Fibroblast of lung (primary cell): ENCODE data around the gene STS. TPM values are rescaled to one million over a fixed set of nuclear protein-coding genes. Genes with fewer than 3 reads are reported as not detected.

ENCODE experiments used
- DNase-seq, 2 donors: peaks; one replicate each; pipeline versions ENCODE4 v3.0.0 to v3.0.0-alpha.2; 2010; ENCODE audit warnings: low read depth in 2 of 2
- H2AFZ ChIP-seq: 2 replicates; pipeline ENCODE4 v1.5.1; 2012; ENCODE audit warnings: low read length, control low read depth, inconsistent platforms
- H3K27ac ChIP-seq: 2 replicates; pipeline ENCODE4 v1.5.1; 2011; ENCODE audit warnings: low read length, control low read depth; ENCODE audit not compliant: insufficient read depth
- H3K27me3 ChIP-seq: 2 replicates; pipeline ENCODE4 v1.5.1; 2011; ENCODE audit warnings: mild to moderate bottlenecking, low read length; ENCODE audit not compliant: control insufficient read depth, insufficient read depth
- H3K36me3 ChIP-seq: 2 replicates; pipeline ENCODE4 v1.5.1; 2011; ENCODE audit warnings: low read length; ENCODE audit not compliant: control insufficient read depth, insufficient read depth
- H3K4me1 ChIP-seq: 2 replicates; pipeline ENCODE4 v1.5.1; 2011; ENCODE audit warnings: low read length; ENCODE audit not compliant: control insufficient read depth, insufficient read depth; ENCODE audit errors: extremely low read depth
- H3K4me2 ChIP-seq: 2 replicates; pipeline ENCODE4 v1.5.1; 2011; ENCODE audit warnings: low read length, control low read depth; ENCODE audit not compliant: insufficient read depth; ENCODE audit errors: extremely low read depth
- H3K4me3 ChIP-seq, 4 experiments: fragments of 200-600 bp in 1 of 4; sonication (generic) in 1 of 4; replicated peaks in 1 of 4; 2 replicates each; pipeline ENCODE4 v1.5.1; 2011 to 2016; ENCODE audit warnings: low read length in 4 of 4, low read depth in 3 of 4, mild to moderate bottlenecking in 3 of 4, control low read depth in 2 of 4, inconsistent platforms in 1 of 4, mixed read lengths in 1 of 4; ENCODE audit not compliant: insufficient read depth in 1 of 4; ENCODE audit errors: control extremely low read depth in 1 of 4
- H3K79me2 ChIP-seq: 2 replicates; pipeline ENCODE4 v1.5.1; 2012; ENCODE audit warnings: mild to moderate bottlenecking, low read length, inconsistent platforms; ENCODE audit not compliant: control insufficient read depth, insufficient read depth
- H3K9ac ChIP-seq: 2 replicates; pipeline ENCODE4 v1.5.1; 2011; ENCODE audit warnings: mild to moderate bottlenecking, low read length, control low read depth; ENCODE audit not compliant: insufficient read depth
- H3K9me3 ChIP-seq: 2 replicates; pipeline ENCODE4 v1.5.1; 2012; ENCODE audit warnings: low read depth, low read length; ENCODE audit not compliant: control insufficient read depth, insufficient read depth
- H4K20me1 ChIP-seq: 2 replicates; pipeline ENCODE4 v1.5.1; 2011; ENCODE audit warnings: low read length; ENCODE audit not compliant: control insufficient read depth, insufficient read depth; ENCODE audit errors: extremely low read depth
- CTCF ChIP-seq, 2 donors: IDR thresholded peaks in 1 of 2; conservative IDR thresholded peaks in 1 of 2; 1 replicate in 1 of 2; 2 replicates in 1 of 2; pipeline ENCODE4 v1.5.1; 2011 to 2012; ENCODE audit warnings: low read length in 2 of 2, control low read depth in 1 of 2, inconsistent platforms in 1 of 2, low read depth in 1 of 2, mild to moderate bottlenecking in 1 of 2
- EZH2 ChIP-seq: IDR thresholded peaks from 2 replicates; pipeline ENCODE4 v1.5.1; 2012; ENCODE audit warnings: low read length, control low read depth, mild to moderate bottlenecking; ENCODE audit errors: missing control alignments
- polyA plus RNA-seq, 2 donors: library from polyadenylated mRNA; depleted of rRNA in 1 of 2; stranded (reverse) in 1 of 2; unstranded in 1 of 2; fragments of >200 nt; gene quantifications; 2 replicates each; pipeline ENCODE4 v1.2.1, GENCODE V29; 2011 to 2012; ENCODE audit warnings: missing spikeins in 1 of 2
- total RNA-seq: library from RNA; depleted of rRNA; stranded (reverse); fragments of >200 nt; gene quantifications from 2 replicates; pipeline ENCODE4 v1.2.1, GENCODE V29; 2014

STS gene
- total and polyA plus RNA-seq, 2 donors (not counting 1 experiment from before 2014, with no cell fraction given) = 5.0 to 13.1 TPM

DNA sequence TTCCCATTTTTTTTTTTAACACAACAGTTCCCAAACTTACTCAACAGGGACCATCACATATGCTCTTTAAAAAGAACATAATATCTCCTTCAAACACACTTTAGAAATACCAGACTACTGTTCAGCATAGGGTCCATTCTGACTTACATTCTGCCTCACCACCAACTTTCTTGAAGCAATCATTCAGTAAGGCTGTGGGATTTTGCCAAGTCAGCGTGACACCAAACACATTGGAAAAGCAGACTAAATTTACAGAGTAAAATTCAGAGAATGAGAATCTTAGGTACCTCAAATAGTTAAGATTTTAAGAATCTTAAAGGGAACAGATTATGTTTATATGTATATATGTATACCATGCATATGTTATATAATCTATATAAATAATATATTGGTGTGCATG lies 7.7 kb downstream of the STS start:
- no peaks in the 10 kb centered on the region for H3K36me3 ChIP-seq
- no peak overlapping the region for H3K4me2 ChIP-seq
- H3K27ac ChIP-seq = no peak overlapping the region
- H3K9ac ChIP-seq = no peak overlapping the region
- no peak for TF ChIP-seq CTCF (conservative IDR thresholded peaks at IDR 0.05 in 1 of 2, IDR thresholded peaks at IDR 0.05 in 1 of 2; ENCODE audit: low read depth in 1 of 2, low read length in 2 of 2)
- TF ChIP-seq EZH2 = no peak
- no peaks in the 10 kb centered on the region for H3K79me2 ChIP-seq
- H3K4me1 ChIP-seq = no peaks in the 10 kb centered on the region
- DNase-seq = no peak
- H3K9me3 ChIP-seq = no peaks in the 10 kb centered on the region
- no peak overlapping the region for H3K4me3 ChIP-seq
- H4K20me1 ChIP-seq = no peaks in the 10 kb centered on the region
- H2AFZ ChIP-seq = no peak overlapping the region
- H3K27me3 ChIP-seq = no peaks in the 10 kb centered on the region

- no peak overlapping the region for H3K4me3 ChIP-seq
- H3K4me1 ChIP-seq = no peaks in the 10 kb centered on the region
- no peak overlapping the region for H3K4me2 ChIP-seq
- H3K27me3 ChIP-seq = no peaks in the 10 kb centered on the region
- no peak for TF ChIP-seq EZH2
- TF ChIP-seq CTCF (conservative IDR thresholded peaks at IDR 0.05 in 1 of 2, IDR thresholded peaks at IDR 0.05 in 1 of 2; ENCODE audit: low read depth in 1 of 2, low read length in 2 of 2) = no peak
- no peaks in the 10 kb centered on the region for H3K36me3 ChIP-seq
- H3K79me2 ChIP-seq = no peaks in the 10 kb centered on the region
- H2AFZ ChIP-seq = no peak overlapping the region
- H3K9ac ChIP-seq = no peak overlapping the region
- H3K9me3 ChIP-seq = no peaks in the 10 kb centered on the region
- no peaks in the 10 kb centered on the region for H4K20me1 ChIP-seq
- H3K27ac ChIP-seq = no peak overlapping the region
- no peak for DNase-seq
These were observed 9.4 kb downstream of the STS start for GRCh38 chrX:7156879-7157278.

GRCh38 chrX:7158468-7158990 lies 11.0 kb downstream of the STS start:
- Histone ChIP-seq H4K20me1 (no peaks in the 10 kb centered on the region), H3K79me2 (no peaks in the 10 kb centered on the region), H2AFZ (no peak overlapping the region), H3K9ac (no peak overlapping the region), H3K4me2 (no peak overlapping the region), H3K4me1 (no peaks in the 10 kb centered on the region), H3K4me3 (no peak overlapping the region), H3K9me3 (no peaks in the 10 kb centered on the region), H3K36me3 (no peaks in the 10 kb centered on the region), H3K27ac (no peak overlapping the region), H3K27me3 (no peaks in the 10 kb centered on the region)
- no peak for DNase-seq
- TF ChIP-seq EZH2 = no peak
- TF ChIP-seq CTCF (conservative IDR thresholded peaks at IDR 0.05 in 1 of 2, IDR thresholded peaks at IDR 0.05 in 1 of 2; ENCODE audit: low read depth in 1 of 2, low read length in 2 of 2) = no peak
